ENCODE data around the gene CRYAA.
"Not testable (repeated sequence)": the region's sequence is repeated elsewhere in the genome, so short reads cannot be mapped to it uniquely, and the experiment has no call there.

The CRYAA gene

DNA sequence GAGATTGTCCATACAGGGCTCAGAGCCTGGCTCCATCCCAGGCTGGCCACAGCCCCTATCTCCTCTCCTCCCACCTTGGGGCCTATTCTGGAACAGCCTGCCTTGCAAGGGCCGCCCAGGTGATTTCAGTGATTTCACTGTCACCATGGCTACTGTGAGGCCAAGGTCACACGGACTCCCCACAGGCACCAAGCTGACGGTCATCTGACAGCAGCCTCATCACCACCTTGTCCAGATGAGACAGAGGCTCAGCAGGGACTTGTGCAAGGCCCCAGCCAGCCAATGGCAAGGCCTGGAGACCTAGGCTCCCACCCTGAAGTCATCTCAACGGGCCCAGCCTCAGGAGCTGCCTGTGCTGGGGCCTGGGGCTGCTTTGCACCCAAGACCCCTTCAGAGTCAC is 6.2 kb downstream of the CRYAA start:
- H3K4me3 ChIP-seq (ENCODE audit: low read depth, low read length); DNase-seq (ENCODE audit: low read depth): not testable (repeated sequence)

DNA sequence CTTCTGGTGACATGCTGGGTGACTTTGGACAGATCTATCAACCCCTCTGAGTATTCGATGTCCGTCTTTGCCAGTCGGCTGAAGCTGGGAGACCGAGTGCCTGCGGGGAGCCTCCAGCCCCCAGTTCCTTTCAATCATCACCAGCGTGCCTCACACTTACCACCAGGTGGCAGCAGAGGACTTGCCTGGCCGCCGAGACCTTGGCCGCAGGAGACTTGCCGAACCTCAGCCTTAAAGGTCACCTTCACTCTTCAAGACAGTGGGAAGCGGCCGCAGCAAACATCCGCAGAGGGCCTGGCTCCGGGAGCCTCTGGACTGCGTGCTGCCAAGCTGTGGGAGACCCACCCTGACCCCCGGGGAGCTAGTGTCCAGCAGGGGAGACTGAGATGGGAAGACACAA is 7.8 kb downstream of the CRYAA start:
- DNase-seq (ENCODE audit: low read depth); H3K4me3 ChIP-seq (ENCODE audit: low read depth, low read length): not testable (repeated sequence)

DNA sequence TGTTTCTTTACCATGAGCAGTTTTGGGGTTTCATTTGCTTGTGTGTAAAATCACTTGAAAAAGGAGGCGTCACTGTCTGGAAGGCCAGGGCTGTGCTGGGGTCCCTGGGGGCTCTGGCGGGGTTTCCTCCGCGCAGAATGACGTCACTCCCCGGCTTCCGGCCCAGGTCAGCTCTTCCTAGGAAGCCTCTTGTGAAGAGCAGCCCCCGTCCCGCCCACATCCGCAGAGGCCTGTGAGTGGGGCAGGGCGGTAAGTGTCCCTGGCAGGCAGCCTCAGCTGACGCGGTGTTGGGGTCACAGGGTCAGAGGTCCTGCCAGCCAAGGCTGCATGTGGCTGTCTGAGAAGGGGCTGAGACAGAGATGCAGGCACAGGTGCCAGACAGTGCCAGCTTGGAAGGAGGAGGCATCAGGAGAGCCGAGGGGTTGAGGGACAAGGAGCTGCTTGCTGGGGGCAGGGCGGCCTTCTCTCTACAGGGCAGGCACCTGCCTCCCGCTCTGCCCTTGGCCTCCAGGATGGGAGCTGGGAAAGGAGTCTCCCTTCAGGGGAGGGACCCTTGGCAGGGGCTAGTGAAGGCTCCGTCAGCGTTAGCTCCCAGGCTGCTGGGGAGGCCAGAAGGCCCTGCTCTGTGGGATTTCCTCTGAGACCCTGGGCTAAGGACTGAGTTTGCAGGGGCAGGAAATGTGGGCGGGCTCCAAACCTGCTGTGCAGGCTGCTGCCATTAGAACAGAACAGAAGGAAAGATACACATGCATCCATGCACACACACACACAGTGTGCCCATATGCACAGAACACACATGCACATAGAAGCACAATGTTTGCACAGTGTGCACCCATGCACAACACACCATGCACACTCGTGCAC is 8.5 kb downstream of the CRYAA start:
- not testable (repeated sequence) for H3K4me3 ChIP-seq (ENCODE audit: low read depth, low read length); DNase-seq (ENCODE audit: low read depth)

DNA sequence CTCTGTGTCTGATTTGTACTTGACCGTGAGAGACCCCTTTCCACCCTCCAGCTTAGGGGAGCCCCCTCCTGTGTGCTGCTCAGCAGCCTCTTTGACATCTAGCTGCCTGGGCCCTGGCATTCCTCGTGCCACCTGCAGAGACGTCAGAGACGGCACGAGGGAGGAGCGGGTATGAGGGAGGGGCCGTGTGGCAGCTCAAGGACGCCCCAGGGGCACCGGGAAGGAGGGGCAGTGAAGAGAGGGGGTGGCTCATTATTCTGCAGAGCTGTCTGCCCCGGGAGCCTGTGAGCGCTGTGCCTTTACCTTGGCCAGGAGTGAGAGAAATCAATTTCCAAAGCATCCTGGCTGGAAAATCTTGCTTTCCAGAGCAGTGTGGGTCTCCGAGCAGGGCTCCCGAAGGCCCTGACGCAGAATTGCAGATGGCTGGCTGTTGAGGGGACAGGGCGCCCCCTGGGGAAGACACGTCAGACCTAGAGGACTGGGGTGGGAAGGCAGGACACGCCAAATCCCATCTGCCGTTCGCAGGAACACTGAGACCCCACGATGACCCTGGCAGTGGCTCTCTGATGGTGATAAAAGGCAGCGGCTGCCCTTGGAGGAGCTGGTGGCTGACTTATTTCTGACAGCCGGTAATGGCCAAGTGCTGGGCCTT is 9.5 kb downstream of the CRYAA start:
- H3K4me3 ChIP-seq (ENCODE audit: low read depth, low read length); DNase-seq (ENCODE audit: low read depth): not testable (repeated sequence)

DNA sequence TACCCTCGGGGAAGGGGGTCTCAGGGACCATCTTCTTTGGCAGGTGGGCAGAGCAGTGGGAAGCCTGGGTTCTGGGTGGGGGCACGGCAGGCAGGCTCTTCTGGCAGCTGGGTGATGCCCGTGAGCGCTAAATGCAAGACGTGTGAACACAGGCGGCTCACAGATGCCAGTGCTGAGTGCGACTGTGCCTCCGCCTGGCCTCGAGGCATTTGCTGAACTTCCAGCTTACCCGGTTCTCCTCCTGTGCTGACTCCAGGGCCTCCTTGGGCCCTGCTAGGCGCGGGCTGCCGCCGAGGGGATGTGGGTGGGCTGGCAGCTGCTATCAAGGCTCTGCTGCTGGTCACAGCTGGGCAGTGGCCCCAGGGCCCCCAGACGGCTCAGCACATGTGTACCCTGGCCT is 12.2 kb downstream of the CRYAA start:
- not testable (repeated sequence) for H3K4me3 ChIP-seq (ENCODE audit: low read depth, low read length)

DNA sequence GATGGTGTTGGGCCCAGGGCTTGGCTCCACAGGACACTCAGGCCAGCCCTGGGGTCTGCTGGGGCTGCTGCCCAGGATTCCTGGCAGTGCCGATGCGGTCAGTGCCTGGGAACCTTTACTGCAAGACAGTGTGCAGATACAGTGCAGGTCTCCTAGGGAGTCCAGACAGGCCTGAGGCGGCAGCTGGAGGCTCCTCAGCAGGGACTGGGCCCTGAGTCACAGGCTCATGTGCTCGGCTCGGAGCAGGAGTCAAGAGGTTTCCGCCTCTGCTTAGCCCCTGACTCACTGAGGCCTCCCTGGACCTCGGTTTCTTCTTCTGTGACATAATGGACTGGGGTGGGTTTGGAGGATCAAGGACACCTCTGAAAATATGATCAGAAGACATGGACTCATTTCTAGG is 18.5 kb downstream of the CRYAA start:
- DNase-seq (ENCODE audit: low read depth) = not testable (repeated sequence)

More for the DNA sequence above, 12.2 kb downstream of the CRYAA start:
- not testable (repeated sequence) for DNase-seq (ENCODE audit: low read depth)

DNA sequence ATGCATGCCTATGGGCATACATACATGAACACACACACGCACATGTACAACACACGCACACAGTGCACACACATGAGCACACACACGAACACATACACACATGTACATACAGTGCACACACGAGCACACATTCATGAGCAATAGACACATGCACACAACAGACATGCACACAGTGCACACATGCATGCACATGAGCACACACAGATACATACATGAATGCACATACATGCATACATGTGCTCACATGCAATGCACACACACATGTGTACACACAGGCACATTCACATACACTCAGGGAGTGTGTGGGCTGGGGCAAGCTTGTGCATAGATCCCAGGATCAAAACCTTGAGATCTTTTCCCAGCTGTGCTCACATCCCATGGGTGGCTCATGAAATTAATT is 18.9 kb downstream of the CRYAA start:
- DNase-seq (ENCODE audit: low read depth) = no peak
- TF ChIP-seq, protein P1, sequence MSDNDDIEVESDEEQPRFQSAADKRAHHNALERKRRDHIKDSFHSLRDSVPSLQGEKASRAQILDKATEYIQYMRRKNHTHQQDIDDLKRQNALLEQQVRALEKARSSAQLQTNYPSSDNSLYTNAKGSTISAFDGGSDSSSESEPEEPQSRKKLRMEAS (IDR thresholded peaks at IDR 0.05; ENCODE audit: low read depth, low read length) = no peak
- TF ChIP-seq, protein P2, sequence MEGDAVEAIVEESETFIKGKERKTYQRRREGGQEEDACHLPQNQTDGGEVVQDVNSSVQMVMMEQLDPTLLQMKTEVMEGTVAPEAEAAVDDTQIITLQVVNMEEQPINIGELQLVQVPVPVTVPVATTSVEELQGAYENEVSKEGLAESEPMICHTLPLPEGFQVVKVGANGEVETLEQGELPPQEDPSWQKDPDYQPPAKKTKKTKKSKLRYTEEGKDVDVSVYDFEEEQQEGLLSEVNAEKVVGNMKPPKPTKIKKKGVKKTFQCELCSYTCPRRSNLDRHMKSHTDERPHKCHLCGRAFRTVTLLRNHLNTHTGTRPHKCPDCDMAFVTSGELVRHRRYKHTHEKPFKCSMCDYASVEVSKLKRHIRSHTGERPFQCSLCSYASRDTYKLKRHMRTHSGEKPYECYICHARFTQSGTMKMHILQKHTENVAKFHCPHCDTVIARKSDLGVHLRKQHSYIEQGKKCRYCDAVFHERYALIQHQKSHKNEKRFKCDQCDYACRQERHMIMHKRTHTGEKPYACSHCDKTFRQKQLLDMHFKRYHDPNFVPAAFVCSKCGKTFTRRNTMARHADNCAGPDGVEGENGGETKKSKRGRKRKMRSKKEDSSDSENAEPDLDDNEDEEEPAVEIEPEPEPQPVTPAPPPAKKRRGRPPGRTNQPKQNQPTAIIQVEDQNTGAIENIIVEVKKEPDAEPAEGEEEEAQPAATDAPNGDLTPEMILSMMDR (IDR thresholded peaks at IDR 0.05; ENCODE audit: low read depth, low read length) = no peak
- TF ChIP-seq POLR2A (IDR thresholded peaks at IDR 0.05; ENCODE audit: extremely low read depth, insufficient read length) (no peak), MYC (IDR thresholded peaks at IDR 0.05; ENCODE audit: low read depth, low read length) (no peak)
- no peak overlapping the region for H3K4me3 ChIP-seq (ENCODE audit: low read depth, low read length)

More for the DNA sequence above, 18.5 kb downstream of the CRYAA start:
- not testable (repeated sequence) for H3K4me3 ChIP-seq (ENCODE audit: low read depth, low read length)

DNA sequence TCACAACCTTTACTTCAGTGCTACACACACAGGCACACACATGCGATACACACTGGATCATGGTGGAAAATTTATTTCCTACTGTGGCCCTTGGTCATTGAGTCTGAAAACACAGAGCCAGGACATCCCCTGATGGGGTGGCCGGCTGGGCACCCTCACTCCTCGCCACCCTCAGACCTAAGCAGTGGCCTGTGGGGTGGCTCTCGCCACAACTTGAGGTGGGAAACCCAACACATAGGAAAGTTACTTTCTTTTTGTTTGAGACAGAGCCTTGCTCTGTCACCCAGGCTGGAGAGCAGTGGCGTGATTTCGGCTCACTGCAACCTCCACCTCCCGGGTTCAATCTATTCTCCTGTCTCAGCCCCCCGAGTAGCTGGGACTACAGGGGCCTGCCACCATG is 19.4 kb downstream of the CRYAA start:
- TF ChIP-seq, protein P2 (IDR thresholded peaks at IDR 0.05; ENCODE audit: low read depth, low read length) = no peak
- TF ChIP-seq POLR2A (IDR thresholded peaks at IDR 0.05; ENCODE audit: extremely low read depth, insufficient read length) (no peak), MYC (IDR thresholded peaks at IDR 0.05; ENCODE audit: low read depth, low read length) (no peak)
- TF ChIP-seq, protein P1 (IDR thresholded peaks at IDR 0.05; ENCODE audit: low read depth, low read length) = no peak
- H3K4me3 ChIP-seq (ENCODE audit: low read depth, low read length) = no peak overlapping the region
- no peak for DNase-seq (ENCODE audit: low read depth)

DNA sequence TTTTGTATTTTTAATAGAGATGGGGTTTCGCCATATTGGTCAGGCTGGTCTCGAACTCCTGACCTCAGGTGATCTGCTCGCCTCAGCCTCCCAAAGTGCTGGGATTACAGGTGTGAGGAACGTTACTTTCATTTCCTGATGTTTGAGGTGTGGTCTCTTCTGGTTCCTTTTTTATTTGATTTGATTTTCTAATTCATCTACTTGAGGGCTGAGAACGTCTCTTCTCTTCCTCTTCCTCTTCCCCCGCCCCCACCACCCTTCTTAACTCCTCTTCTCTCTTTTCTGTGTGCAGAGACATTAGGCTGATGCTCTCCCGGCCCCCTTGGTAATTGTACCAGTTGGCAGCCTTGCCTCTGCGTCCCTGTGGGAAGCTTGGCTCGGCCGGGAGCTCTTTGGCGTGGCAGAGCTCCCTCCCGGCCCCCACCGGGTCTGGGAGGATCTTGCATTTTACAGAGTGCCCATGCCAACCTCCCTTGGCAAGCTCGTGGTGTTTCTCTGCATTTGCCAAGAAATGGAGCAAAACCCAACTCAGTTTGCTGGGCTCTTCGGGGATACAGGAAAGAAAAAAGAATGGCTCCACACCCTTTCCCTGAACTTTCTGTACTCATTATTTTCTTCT is 19.9 kb downstream of the CRYAA start:
- DNase-seq (ENCODE audit: low read depth) = no peak
- TF ChIP-seq POLR2A (IDR thresholded peaks at IDR 0.05; ENCODE audit: extremely low read depth, insufficient read length) (no peak), MYC (IDR thresholded peaks at IDR 0.05; ENCODE audit: low read depth, low read length) (no peak)
- TF ChIP-seq, protein P2 (IDR thresholded peaks at IDR 0.05; ENCODE audit: low read depth, low read length) = no peak
- TF ChIP-seq, protein P1 (IDR thresholded peaks at IDR 0.05; ENCODE audit: low read depth, low read length) = no peak
- no peak overlapping the region for H3K4me3 ChIP-seq (ENCODE audit: low read depth, low read length)
